Astrocyte of the spinal cord (primary cell): ENCODE data around the gene PTGR3.

ENCODE experiments used
- DNase-seq: peaks from one replicate; pipeline ENCODE4 v3.0.0; 2011; ENCODE audit warnings: low read depth, low spot score
- H3K4me3 ChIP-seq: 2 replicates; pipeline ENCODE4 v1.5.1; 2011; ENCODE audit warnings: low read depth, mild to moderate bottlenecking, low read length, moderate library complexity
- CTCF ChIP-seq: IDR thresholded peaks from 2 replicates; pipeline ENCODE4 v1.5.1; 2012; ENCODE audit warnings: low read depth, mild to moderate bottlenecking, low read length, inconsistent platforms
- in situ Hi-C: cut with HindIII; loops from 2 replicates; pipeline ENCODE4 v1.10.0; 2017; ENCODE audit warnings: low sequenced_read_pairs

The PTGR3 gene

GRCh38 chr18:75204269-75204731, 4.6 kb downstream of the PTGR3 start:
- TF ChIP-seq CTCF: no peak
- peak; percentile 50 for DNase-seq
- peak overlapping the region; percentile 90 for H3K4me3 ChIP-seq
- in situ Hi-C loops: no loop called here

DNA sequence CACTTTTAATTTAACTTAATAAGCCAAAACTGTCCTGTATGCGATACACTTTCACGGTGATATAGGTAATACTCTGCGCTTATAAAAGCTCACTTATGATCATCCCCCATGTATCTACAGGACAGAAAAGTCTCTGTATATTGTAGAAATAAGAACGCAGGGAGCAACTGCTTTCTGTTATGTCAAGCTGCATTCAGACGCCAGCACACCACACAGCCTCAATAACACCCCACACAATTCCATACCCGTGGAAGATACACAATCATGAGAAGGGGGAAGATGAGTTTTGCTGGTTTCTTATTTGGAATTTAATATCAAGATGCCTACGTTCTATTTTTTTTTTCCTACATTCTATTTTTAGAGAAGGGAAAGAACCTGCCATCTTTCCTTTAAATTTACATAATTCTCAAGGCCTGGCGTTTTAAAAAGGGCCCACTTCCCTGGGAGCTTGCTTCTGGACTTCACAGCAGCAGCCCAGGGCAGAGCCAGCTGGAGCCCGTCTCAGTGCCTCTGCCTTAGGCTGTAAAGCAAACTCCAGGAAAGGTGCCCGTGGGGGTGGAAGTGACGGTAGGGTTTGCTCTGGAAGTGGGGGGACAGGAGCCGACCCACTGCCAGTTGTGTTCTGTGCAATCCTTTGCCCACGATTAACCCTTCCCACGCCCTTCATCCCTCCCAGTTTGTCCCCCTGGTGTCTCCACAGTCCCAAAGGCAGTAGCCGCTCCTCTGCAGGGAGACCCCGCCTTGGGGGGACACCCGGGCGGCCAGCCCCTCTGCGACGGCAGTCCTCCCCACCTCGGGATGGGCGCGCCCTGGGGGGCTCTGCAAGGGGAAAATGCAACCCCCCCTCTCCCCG, 5.3 kb downstream of the PTGR3 start:
- in situ Hi-C loops: no loop called here
- peak overlapping the region; percentile 90 for H3K4me3 ChIP-seq
- peak; percentile 59 for DNase-seq
- no peak for TF ChIP-seq CTCF

- in situ Hi-C loops: no loop called here
- TF ChIP-seq CTCF: no peak
- peak overlapping the region; percentile 90 for H3K4me3 ChIP-seq
- peak; percentile 39 for DNase-seq
Observed at GRCh38 chr18:75202696-75203365, 6.1 kb downstream of the PTGR3 start.

DNA sequence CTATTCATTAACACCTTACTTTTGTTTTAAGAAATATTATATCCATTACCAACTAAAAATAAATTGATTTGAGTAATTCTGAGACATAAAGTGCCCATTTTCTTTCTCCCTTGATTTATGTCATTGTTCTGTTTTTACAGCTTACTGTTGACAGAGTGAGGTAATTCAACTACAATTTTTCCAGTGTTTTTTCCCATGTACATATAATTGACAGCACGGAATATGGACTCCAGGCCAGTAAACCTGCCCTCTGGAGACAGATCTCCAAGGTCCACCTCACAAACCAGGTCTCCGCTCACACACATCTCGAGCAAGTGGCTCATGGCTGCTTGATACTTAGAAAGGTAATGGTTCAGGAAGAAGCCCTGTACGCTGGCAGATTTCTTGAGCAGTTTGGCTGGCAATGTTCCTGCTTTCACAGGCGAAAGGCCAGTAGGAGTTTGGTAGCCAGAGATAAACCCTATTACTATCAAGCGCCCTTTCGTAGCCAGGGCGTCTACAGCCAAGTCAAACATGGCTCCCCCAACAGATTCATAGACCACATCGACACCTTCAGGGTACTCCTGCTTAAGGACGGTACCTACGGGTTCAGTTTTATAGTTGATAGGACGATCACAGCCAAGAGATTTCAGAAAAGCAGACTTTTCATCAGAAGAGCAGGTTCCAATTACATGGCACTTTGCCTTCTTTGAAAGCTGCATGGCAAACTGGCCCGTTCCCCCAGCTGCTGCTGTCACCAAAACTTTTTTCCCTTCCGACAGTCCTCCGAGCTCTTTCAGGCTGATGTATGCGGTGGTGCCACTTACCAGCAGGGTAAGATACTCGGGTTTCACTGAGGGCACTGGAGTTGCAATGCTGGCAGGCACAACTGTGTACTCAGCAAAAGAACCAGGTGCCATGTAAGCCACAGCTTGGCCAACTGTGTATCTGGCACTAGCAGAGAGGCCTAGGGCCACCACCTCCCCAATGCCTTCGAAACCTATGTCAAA, 7.4 kb downstream of the PTGR3 start:
- in situ Hi-C loops: no loop called here
- peak; percentile 50 for DNase-seq
- no peak overlapping the region for H3K4me3 ChIP-seq
- no peak for TF ChIP-seq CTCF

DNA sequence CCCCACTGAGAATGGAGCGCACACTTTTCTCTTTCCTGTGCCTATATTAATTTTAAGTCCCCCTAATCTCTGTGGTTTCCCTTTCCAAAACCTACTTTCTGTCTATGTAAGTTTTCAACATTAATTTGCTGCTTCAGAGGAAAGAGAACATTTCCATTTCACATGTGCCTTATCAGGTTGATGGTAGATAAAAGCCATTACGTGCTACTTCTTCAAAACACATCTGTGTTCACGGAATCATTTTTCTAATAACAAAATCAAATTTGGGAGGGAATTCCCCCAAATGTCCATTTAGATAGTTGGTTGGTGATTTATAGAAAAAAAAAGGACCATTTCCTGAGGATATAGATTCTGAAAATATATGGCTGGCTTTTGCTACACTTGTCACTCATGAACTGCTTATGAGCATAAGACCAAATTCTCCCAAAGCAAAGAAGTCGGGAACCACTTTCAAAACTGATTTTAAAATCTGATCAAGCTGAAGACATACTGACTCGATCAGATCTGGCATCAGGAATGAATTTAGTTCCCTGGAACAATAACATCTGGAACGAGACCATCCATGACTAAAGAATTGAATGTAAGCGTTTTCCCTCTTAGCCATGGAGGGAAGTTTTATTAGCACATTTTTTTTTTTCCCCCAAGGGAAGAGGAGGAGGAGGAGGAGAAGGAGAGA, 8.2 kb downstream of the PTGR3 start:
- in situ Hi-C loops: no loop called here
- H3K4me3 ChIP-seq: no peak overlapping the region
- TF ChIP-seq CTCF: no peak
- peak; percentile 28 for DNase-seq
